HUES6 (cell line): Measurements from ENCODE around the gene SH3RF1.

Experiments
- H3K27ac ChIP-seq: 2 replicates; pipeline ENCODE4 v1.7.0; 2013; ENCODE audit warnings: low read depth, mild to moderate bottlenecking, low read length, inconsistent platforms
- H3K27me3 ChIP-seq: 2 replicates; pipeline ENCODE4 v1.6.1; 2013; ENCODE audit warnings: low read length; ENCODE audit not compliant: control insufficient read depth, insufficient read depth
- H3K36me3 ChIP-seq: 2 replicates; pipeline ENCODE4 v1.6.1; 2013; ENCODE audit warnings: low read length; ENCODE audit not compliant: control insufficient read depth, insufficient read depth
- H3K4me1 ChIP-seq: 2 replicates; pipeline ENCODE4 v1.6.1; 2013; ENCODE audit warnings: low read length; ENCODE audit not compliant: control insufficient read depth, insufficient read depth
- H3K4me3 ChIP-seq: 2 replicates; pipeline ENCODE4 v1.5.1; 2013; ENCODE audit warnings: low read depth, low read length
- H3K9ac ChIP-seq: one replicate; pipeline ENCODE4 v1.6.1; 2013; ENCODE audit warnings: mild to moderate bottlenecking, low read length
- H3K9me3 ChIP-seq: 2 replicates; pipeline ENCODE4 v1.6.1; 2013; ENCODE audit warnings: low read depth, low read length; ENCODE audit not compliant: control insufficient read depth, insufficient read depth

Gene SH3RF1

GRCh38 chr4:169144061-169144600 lies 126.6 kb downstream of the SH3RF1 start:
- Histone ChIP-seq H3K36me3 (no peaks in the 10 kb centered on the region), H3K27ac (no peak overlapping the region), H3K4me3 (no peak overlapping the region), H3K27me3 (no peaks in the 10 kb centered on the region), H3K9ac (no peak overlapping the region), H3K9me3 (no peaks in the 10 kb centered on the region), H3K4me1 (no peaks in the 10 kb centered on the region; the same call in 1 of the 2 replicates)

- H3K9ac ChIP-seq = no peak overlapping the region
- H3K36me3 ChIP-seq = no peaks in the 10 kb centered on the region
- no peaks in the 10 kb centered on the region for H3K27me3 ChIP-seq
- H3K9me3 ChIP-seq = no peaks in the 10 kb centered on the region
- H3K27ac ChIP-seq = no peak overlapping the region
- no peak overlapping the region for H3K4me3 ChIP-seq
- no peaks in the 10 kb centered on the region; the same call in 1 of the 2 replicates for H3K4me1 ChIP-seq
Measured at GRCh38 chr4:169143335-169143734, 127.4 kb downstream of the SH3RF1 start.

GRCh38 chr4:169142906-169143305 lies 127.8 kb downstream of the SH3RF1 start:
- H3K27ac ChIP-seq = no peak overlapping the region
- no peaks in the 10 kb centered on the region; the same call in 1 of the 2 replicates for H3K4me1 ChIP-seq
- H3K27me3 ChIP-seq = no peaks in the 10 kb centered on the region
- H3K4me3 ChIP-seq = no peak overlapping the region
- no peak overlapping the region for H3K9ac ChIP-seq
- no peaks in the 10 kb centered on the region for H3K36me3 ChIP-seq
- no peaks in the 10 kb centered on the region for H3K9me3 ChIP-seq

GRCh38 chr4:169142391-169142790 lies 128.4 kb downstream of the SH3RF1 start:
- H3K4me1 ChIP-seq = no peaks in the 10 kb centered on the region; the same call in 1 of the 2 replicates
- no peaks in the 10 kb centered on the region for H3K9me3 ChIP-seq
- no peaks in the 10 kb centered on the region for H3K36me3 ChIP-seq
- H3K9ac ChIP-seq = no peak overlapping the region
- no peak overlapping the region for H3K4me3 ChIP-seq
- no peak overlapping the region for H3K27ac ChIP-seq
- no peaks in the 10 kb centered on the region for H3K27me3 ChIP-seq

GRCh38 chr4:169139021-169139420 lies 131.7 kb downstream of the SH3RF1 start:
- Histone ChIP-seq H3K36me3 (peaks cover 19% of the 10 kb centered on the region), H3K27ac (no peak overlapping the region), H3K4me1 (no peaks in the 10 kb centered on the region; the same call in 1 of the 2 replicates), H3K27me3 (no peaks in the 10 kb centered on the region), H3K4me3 (no peak overlapping the region), H3K9ac (no peak overlapping the region), H3K9me3 (no peaks in the 10 kb centered on the region)

- no peaks in the 10 kb centered on the region for H3K27me3 ChIP-seq
- H3K36me3 ChIP-seq = peaks cover 23% of the 10 kb centered on the region
- no peak overlapping the region for H3K27ac ChIP-seq
- H3K4me1 ChIP-seq = no peaks in the 10 kb centered on the region; the same call in 1 of the 2 replicates
- H3K4me3 ChIP-seq = no peak overlapping the region
- no peak overlapping the region for H3K9ac ChIP-seq
- H3K9me3 ChIP-seq = no peaks in the 10 kb centered on the region
Measured at GRCh38 chr4:169137558-169137920, 133.2 kb downstream of the SH3RF1 start.

GRCh38 chr4:169136796-169137557 lies 133.8 kb downstream of the SH3RF1 start:
- Histone ChIP-seq H3K27ac (no peak overlapping the region), H3K36me3 (peaks cover 27% of the 10 kb centered on the region), H3K4me1 (no peaks in the 10 kb centered on the region), H3K4me3 (no peak overlapping the region), H3K9ac (no peak overlapping the region), H3K27me3 (no peaks in the 10 kb centered on the region), H3K9me3 (no peaks in the 10 kb centered on the region)

- no peaks in the 10 kb centered on the region for H3K4me1 ChIP-seq
- H3K9ac ChIP-seq = no peak overlapping the region
- H3K9me3 ChIP-seq = no peaks in the 10 kb centered on the region
- H3K36me3 ChIP-seq = peaks cover 27% of the 10 kb centered on the region
- no peak overlapping the region for H3K27ac ChIP-seq
- no peak overlapping the region for H3K4me3 ChIP-seq
- H3K27me3 ChIP-seq = no peaks in the 10 kb centered on the region
Measured at GRCh38 chr4:169136330-169136729, 134.4 kb downstream of the SH3RF1 start.

- Histone ChIP-seq H3K36me3 (peaks cover 27% of the 10 kb centered on the region), H3K4me3 (no peak overlapping the region), H3K27ac (no peak overlapping the region), H3K9ac (no peak overlapping the region), H3K9me3 (no peaks in the 10 kb centered on the region), H3K4me1 (no peaks in the 10 kb centered on the region), H3K27me3 (no peaks in the 10 kb centered on the region)
Measured at GRCh38 chr4:169135776-169136175, 135.0 kb downstream of the SH3RF1 start.

GRCh38 chr4:169133932-169134331 lies 136.8 kb downstream of the SH3RF1 start:
- Histone ChIP-seq H3K9me3 (no peaks in the 10 kb centered on the region), H3K9ac (no peak overlapping the region), H3K27ac (no peak overlapping the region), H3K27me3 (no peaks in the 10 kb centered on the region), H3K4me3 (no peak overlapping the region), H3K36me3 (peaks cover 40% of the 10 kb centered on the region), H3K4me1 (no peaks in the 10 kb centered on the region)

GRCh38 chr4:169132561-169133305 lies 138.0 kb downstream of the SH3RF1 start:
- H3K9me3 ChIP-seq = no peaks in the 10 kb centered on the region
- H3K4me1 ChIP-seq = no peaks in the 10 kb centered on the region
- H3K4me3 ChIP-seq = no peak overlapping the region
- H3K9ac ChIP-seq = no peak overlapping the region
- peaks cover 44% of the 10 kb centered on the region for H3K36me3 ChIP-seq
- no peak overlapping the region for H3K27ac ChIP-seq
- no peaks in the 10 kb centered on the region for H3K27me3 ChIP-seq
